MCF 10A (cell line): ENCODE measurements around the gene LHFPL2. TPM values are rescaled to one million over a fixed set of nuclear protein-coding genes. Genes with fewer than 3 reads are reported as not detected.
A peak's percentile ranks its signal among the peaks of the same experiment; 100 is the strongest.

Source experiments
- BruUV-seq: library from RNA; stranded (reverse); fragments of 400-500 nt; replicated peaks from 2 replicates; lab custom pipeline; 2021; lab: Mats Ljungman, UMichigan
- CTCF ChIA-PET: fragments of 300-600 bp; sonication (Branson Sonifier 250); formaldehyde crosslinking; extraction: SDS; loops from one replicate; lab custom pipeline; 2021; ENCODE audit warnings: antibody characterized with exemption, inconsistent platforms; lab: Yijun Ruan, JAX
- POLR2A ChIA-PET: fragments of 300-600, 350-650 bp; sonication (Branson Sonifier 250); formaldehyde crosslinking; extraction: SDS; loops from one replicate; lab custom pipeline; 2020; ENCODE audit warnings: antibody characterized with exemption, inconsistent platforms; lab: Yijun Ruan, JAX
- DNase-seq: peaks from one replicate; pipeline ENCODE4 v3.0.0-alpha.2; 2018; ENCODE audit not compliant: unreplicated experiment
- H3K27ac Mint-ChIP-seq: one replicate; pipeline ENCODE4 v1.8.0; 2022; ENCODE audit warnings: mild to moderate bottlenecking, low read depth, mixed read lengths; ENCODE audit not compliant: unreplicated experiment
- H3K27me3 Mint-ChIP-seq: one replicate; pipeline ENCODE4 v1.8.0; 2022; ENCODE audit warnings: mixed read lengths; ENCODE audit not compliant: insufficient read depth, unreplicated experiment
- H3K36me3 Mint-ChIP-seq: one replicate; pipeline ENCODE4 v1.8.0; 2022; ENCODE audit warnings: mild to moderate bottlenecking, moderate library complexity, mixed read lengths; ENCODE audit not compliant: insufficient read depth, unreplicated experiment
- H3K4me1 Mint-ChIP-seq: one replicate; pipeline ENCODE4 v1.8.0; 2022; ENCODE audit warnings: mixed read lengths; ENCODE audit not compliant: insufficient read depth, unreplicated experiment
- H3K4me3 Mint-ChIP-seq: one replicate; pipeline ENCODE4 v1.8.0; 2022; ENCODE audit warnings: mild to moderate bottlenecking, moderate library complexity, mixed read lengths; ENCODE audit not compliant: unreplicated experiment
- H3K9me3 Mint-ChIP-seq: one replicate; pipeline ENCODE4 v1.8.0; 2022; ENCODE audit warnings: mixed read lengths; ENCODE audit not compliant: unreplicated experiment
- intact Hi-C: fragments of 100-400 bp; cut with micrococcal nuclease; formaldehyde crosslinking; loops from 2 replicates; pipeline ENCODE4 v1.14.1; 2022
- total RNA-seq: library from RNA; stranded (reverse); gene quantifications from 2 replicates; pipeline ENCODE4 v1.2.3, GENCODE V29; 2022
- TF ChIP-seq, protein P1 (sequence below): fragments of 200-600 bp; IDR thresholded peaks from one replicate; pipeline ENCODE4 v1.8.0; 2022; ENCODE audit warnings: antibody characterized with exemption, mild to moderate bottlenecking; ENCODE audit not compliant: unreplicated experiment

The LHFPL2 gene
- total RNA-seq, 1 experiment from 2014 or later: 45.9 TPM

DNA sequence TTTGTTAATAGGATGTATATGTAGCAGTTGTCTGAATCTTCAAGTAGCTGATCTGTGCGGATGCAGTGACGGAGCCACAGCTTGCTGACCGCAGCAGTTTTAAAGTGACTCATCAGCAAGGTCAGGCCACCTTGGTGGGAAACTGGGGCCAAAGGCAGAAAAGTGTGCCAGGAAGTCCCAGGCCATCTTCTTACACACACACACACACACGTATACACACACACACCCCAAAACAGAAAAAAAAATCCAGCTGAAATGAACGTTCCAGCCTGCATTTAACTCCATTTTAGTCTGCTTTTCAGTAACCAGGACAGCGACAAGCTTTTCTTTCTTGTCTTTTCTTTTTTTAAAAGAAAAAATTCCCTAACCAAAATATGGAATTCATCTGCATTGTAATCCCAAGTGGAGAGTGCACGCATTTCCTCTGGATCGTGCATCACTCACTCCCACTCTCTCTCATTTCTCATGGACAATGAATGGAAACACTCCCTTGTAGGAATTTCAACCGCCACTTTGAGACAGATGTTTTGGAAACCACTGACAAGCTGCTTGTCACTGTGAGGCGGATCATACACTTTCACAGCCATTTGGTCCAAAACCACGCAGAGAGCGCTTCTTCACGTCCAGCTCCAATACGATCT, 103.9 kb downstream of the LHFPL2 start:
- no TSS peak for BruUV-seq
- no peaks in the 10 kb centered on the region for H3K27me3 Mint-ChIP-seq
- ChIA-PET CTCF (interaction anchor here (0.6 kb wide), 2 partner anchors 271 to 1871 kb away, joined by 3 read pairs; no protein-coding TSS in a partner anchor), POLR2A (interaction anchor here (0.5 kb wide), 1 partner anchor 154 kb away, joined by 3 read pairs; no protein-coding TSS in a partner anchor)
- H3K36me3 Mint-ChIP-seq: peaks cover 17% of the 10 kb centered on the region
- TF ChIP-seq, protein P1, sequence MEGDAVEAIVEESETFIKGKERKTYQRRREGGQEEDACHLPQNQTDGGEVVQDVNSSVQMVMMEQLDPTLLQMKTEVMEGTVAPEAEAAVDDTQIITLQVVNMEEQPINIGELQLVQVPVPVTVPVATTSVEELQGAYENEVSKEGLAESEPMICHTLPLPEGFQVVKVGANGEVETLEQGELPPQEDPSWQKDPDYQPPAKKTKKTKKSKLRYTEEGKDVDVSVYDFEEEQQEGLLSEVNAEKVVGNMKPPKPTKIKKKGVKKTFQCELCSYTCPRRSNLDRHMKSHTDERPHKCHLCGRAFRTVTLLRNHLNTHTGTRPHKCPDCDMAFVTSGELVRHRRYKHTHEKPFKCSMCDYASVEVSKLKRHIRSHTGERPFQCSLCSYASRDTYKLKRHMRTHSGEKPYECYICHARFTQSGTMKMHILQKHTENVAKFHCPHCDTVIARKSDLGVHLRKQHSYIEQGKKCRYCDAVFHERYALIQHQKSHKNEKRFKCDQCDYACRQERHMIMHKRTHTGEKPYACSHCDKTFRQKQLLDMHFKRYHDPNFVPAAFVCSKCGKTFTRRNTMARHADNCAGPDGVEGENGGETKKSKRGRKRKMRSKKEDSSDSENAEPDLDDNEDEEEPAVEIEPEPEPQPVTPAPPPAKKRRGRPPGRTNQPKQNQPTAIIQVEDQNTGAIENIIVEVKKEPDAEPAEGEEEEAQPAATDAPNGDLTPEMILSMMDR: no peak
- H3K27ac Mint-ChIP-seq: peak overlapping the region; percentile 9
- no peak for DNase-seq
- no peak overlapping the region for H3K4me3 Mint-ChIP-seq
- H3K4me1 Mint-ChIP-seq: no peaks in the 10 kb centered on the region
- H3K9me3 Mint-ChIP-seq: no peaks in the 10 kb centered on the region
- intact Hi-C loops: no loop called here

DNA sequence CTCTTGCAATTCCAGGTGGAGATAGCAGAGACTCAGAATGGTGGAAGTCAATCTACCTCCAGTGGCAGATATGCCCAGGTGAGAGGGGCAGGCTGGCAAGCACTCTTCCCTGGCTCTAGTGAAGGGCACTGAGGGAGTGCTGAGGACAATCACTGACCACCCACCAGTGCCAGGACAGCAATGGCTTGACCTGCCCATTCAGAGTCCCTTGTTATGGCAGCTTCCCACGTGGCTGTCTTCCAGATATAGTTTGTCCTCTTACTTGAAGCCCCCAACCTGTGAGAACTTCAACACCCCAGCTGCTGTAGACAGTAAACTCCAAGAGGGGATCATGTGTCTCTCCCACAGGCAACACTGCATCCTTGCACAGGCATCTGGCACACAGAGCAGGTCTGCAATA, 104.7 kb downstream of the LHFPL2 start:
- no TSS peak for BruUV-seq
- ChIA-PET CTCF (interaction anchor here (0.6 kb wide), 1 partner anchor 76 kb away, joined by 3 read pairs; no protein-coding TSS in a partner anchor), POLR2A (interaction anchor here (0.5 kb wide), 1 partner anchor 154 kb away, joined by 3 read pairs; no protein-coding TSS in a partner anchor)
- H3K9me3 Mint-ChIP-seq: no peaks in the 10 kb centered on the region
- DNase-seq: no peak
- H3K4me1 Mint-ChIP-seq: peaks cover under 1% of the 10 kb centered on the region
- intact Hi-C loops: no loop called here
- H3K4me3 Mint-ChIP-seq: no peak overlapping the region
- no peak overlapping the region for H3K27ac Mint-ChIP-seq
- H3K36me3 Mint-ChIP-seq: peaks cover 12% of the 10 kb centered on the region
- TF ChIP-seq, protein P1: no peak
- H3K27me3 Mint-ChIP-seq: no peaks in the 10 kb centered on the region

DNA sequence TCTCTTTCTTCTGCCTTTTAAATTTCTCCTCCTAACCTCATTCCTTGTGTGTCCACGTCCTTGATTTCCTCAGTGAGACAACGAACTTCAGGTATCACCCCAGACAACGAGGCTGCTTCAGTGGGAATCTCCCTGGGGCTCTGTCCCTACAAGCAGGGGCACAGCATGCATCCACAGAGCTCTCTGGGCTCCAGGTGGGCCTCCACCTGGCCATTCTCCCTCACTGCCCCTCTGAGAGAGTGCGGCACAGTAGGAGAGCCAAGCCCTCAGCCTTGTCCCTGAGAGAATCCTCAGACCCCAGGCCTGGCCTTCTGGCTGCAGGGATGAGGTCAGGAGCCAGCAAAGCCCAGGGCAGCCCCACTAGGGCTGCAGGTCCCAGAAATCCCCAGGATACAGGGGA, 105.3 kb downstream of the LHFPL2 start:
- ChIA-PET POLR2A (interaction anchor here (0.7 kb wide), 1 partner anchor 413 kb away, joined by 3 read pairs; no protein-coding TSS in a partner anchor), CTCF (interaction anchor here (0.6 kb wide), 1 partner anchor 76 kb away, joined by 3 read pairs; no protein-coding TSS in a partner anchor)
- peaks cover 6% of the 10 kb centered on the region for H3K4me1 Mint-ChIP-seq
- no peak overlapping the region for H3K4me3 Mint-ChIP-seq
- H3K27me3 Mint-ChIP-seq: no peaks in the 10 kb centered on the region
- H3K27ac Mint-ChIP-seq: no peak overlapping the region
- peaks cover 10% of the 10 kb centered on the region for H3K36me3 Mint-ChIP-seq
- DNase-seq: no peak
- TF ChIP-seq, protein P1: no peak
- no peaks in the 10 kb centered on the region for H3K9me3 Mint-ChIP-seq
- no TSS peak for BruUV-seq
- intact Hi-C loops: no loop called here

DNA sequence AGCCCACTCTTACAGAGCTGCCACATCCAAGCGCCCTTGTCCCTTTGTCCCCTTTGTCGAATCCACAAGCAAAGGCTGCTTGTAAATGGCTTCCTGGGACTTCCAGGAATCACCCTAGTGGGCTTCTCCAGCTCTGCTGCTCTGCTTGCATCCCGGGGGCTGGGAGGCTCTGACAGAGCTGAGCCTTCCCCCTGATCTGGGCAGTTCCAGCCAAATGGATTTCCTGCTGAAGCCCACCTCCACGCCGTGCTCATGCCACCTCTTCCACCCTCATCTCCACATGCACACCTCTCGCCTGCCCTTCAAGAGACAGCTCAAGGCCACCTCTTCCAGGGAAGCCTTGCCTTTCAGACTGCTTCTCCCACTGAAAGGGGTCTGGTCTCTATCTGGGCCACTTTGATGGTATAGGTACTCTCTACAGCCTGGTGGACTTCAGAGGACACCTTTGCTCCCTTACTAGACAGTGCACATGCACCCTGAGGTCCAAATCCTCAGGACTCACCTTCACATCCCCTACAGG, 106.2 kb downstream of the LHFPL2 start:
- DNase-seq: no peak
- TF ChIP-seq, protein P1: no peak
- peaks cover 10% of the 10 kb centered on the region for H3K36me3 Mint-ChIP-seq
- no peaks in the 10 kb centered on the region for H3K9me3 Mint-ChIP-seq
- ChIA-PET POLR2A (interaction anchor here (0.6 to 0.7 kb wide), 2 partner anchors 15 to 412 kb away, joined by 3 read pairs; no protein-coding TSS in a partner anchor), CTCF (interaction anchor here (0.6 to 0.9 kb wide), 2 partner anchors 9 to 190 kb away, joined by 3 read pairs; no protein-coding TSS in a partner anchor)
- no peak overlapping the region for H3K4me3 Mint-ChIP-seq
- no TSS peak for BruUV-seq
- intact Hi-C loops: no loop called here
- no peak overlapping the region for H3K27ac Mint-ChIP-seq
- H3K4me1 Mint-ChIP-seq: peaks cover 12% of the 10 kb centered on the region
- H3K27me3 Mint-ChIP-seq: no peaks in the 10 kb centered on the region
